ENCODE results near the gene HEATR5A. TPM values are rescaled to one million over a fixed set of nuclear protein-coding genes. Genes with fewer than 3 reads are reported as not detected.
"Not testable (repeated sequence)": the region's sequence is repeated elsewhere in the genome, so short reads cannot be mapped to it uniquely, and the experiment has no call there.

Gene HEATR5A
- total RNA-seq, 1 experiment from 2014 or later = 12.7 TPM

DNA sequence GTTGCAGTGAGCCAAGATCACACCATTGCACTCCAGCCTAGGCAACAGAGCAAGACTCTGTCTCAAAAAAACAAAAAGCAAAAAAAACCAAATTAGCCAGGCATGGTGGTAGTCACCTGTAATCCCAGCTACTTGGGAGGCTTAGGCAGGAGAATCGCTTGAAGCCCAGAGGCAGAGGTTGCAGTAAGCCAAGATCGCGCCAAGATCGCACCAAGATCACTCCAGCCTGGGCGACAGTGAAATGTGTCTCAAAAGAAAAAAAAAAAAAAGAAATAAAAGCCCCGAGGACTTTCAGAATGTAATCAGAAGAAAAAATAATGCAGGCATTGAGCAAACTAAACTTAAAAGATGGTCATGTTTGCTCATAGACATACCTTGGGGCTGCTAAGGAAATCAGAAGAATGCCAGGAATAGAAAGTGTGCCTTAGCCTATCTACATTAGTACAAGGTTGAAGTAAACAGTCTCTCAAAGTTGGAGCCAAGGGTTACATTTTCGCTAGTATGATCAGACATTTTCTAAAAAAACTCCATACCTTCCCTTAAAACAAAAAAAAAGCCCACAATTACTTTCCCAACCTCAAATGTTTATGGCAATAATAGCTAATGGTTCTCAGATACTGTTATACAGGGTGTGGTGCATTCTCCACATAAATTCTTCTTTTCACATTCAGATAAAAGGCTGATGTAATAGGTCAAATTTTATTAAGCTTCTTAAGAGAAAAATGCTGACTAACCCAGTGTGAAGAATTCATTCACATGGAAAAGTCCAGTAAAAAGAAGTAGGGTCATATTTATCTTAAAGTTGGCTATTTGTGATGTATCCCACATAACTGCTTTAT is 21.1 kb upstream of the HEATR5A start:
- intact Hi-C loops (cut with micrococcal nuclease) = no loop called here
- peaks cover 11% of the 10 kb centered on the region; the same call in 1 of the 2 replicates for H3K4me1 ChIP-seq (ENCODE audit: insufficient read depth, low read length)
- no peak overlapping the region for H3K4me3 ChIP-seq (ENCODE audit: low read length)
- no peaks in the 10 kb centered on the region for H4K20me1 ChIP-seq (ENCODE audit: low read length)
- ATAC-seq (peak; percentile 93), DNase-seq (peak; percentile 22)
- H3K9me3 ChIP-seq (ENCODE audit: low read length) = no peaks in the 10 kb centered on the region
- no peak for TF ChIP-seq EZH2 (IDR thresholded peaks at IDR 0.05; ENCODE audit: low read length, unreplicated experiment)
- TF ChIP-seq EZH2phosphoT487 (IDR thresholded peaks at IDR 0.05; ENCODE audit: borderline replicate concordance, low read length) = no peak
- TF ChIP-seq, protein P1, sequence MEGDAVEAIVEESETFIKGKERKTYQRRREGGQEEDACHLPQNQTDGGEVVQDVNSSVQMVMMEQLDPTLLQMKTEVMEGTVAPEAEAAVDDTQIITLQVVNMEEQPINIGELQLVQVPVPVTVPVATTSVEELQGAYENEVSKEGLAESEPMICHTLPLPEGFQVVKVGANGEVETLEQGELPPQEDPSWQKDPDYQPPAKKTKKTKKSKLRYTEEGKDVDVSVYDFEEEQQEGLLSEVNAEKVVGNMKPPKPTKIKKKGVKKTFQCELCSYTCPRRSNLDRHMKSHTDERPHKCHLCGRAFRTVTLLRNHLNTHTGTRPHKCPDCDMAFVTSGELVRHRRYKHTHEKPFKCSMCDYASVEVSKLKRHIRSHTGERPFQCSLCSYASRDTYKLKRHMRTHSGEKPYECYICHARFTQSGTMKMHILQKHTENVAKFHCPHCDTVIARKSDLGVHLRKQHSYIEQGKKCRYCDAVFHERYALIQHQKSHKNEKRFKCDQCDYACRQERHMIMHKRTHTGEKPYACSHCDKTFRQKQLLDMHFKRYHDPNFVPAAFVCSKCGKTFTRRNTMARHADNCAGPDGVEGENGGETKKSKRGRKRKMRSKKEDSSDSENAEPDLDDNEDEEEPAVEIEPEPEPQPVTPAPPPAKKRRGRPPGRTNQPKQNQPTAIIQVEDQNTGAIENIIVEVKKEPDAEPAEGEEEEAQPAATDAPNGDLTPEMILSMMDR (conservative IDR thresholded peaks at IDR 0.05; ENCODE audit: low read depth, low read length) = no peak
- no peak overlapping the region for H3K9ac ChIP-seq (ENCODE audit: low read length)
- POLR2A ChIA-PET (ENCODE audit: unreplicated experiment) = interaction anchor here (0.7 to 1.1 kb wide), 2 partner anchors 21 to 516 kb away, joined by 8 to 16 read pairs; partner anchors contain the start of gene HEATR5A
- H3K36me3 ChIP-seq (ENCODE audit: low read depth, low read length) = no peaks in the 10 kb centered on the region
- H3K27ac ChIP-seq (ENCODE audit: low read length) = no peak overlapping the region; the same call in 1 of the 2 replicates
- H3K4me2 ChIP-seq (ENCODE audit: low read length) = no peak overlapping the region
- CTCF ChIA-PET = interaction anchor here (1.0 kb wide), 1 partner anchor 21 kb away, joined by 4 read pairs; the partner anchor contains the start of gene HEATR5A
- H3F3A ChIP-seq (ENCODE audit: low read length, unreplicated experiment) = no peaks in the 10 kb centered on the region
- no peaks in the 10 kb centered on the region for H3K27me3 ChIP-seq (ENCODE audit: low read length)
- H3K9me2 ChIP-seq (replicated peaks; ENCODE audit: low read length) = no peaks in the 10 kb centered on the region
- H2AFZ ChIP-seq (ENCODE audit: low read length) = no peak overlapping the region
- H3K79me2 ChIP-seq (ENCODE audit: low read length) = no peaks in the 10 kb centered on the region
- BruUV-seq (replicated peaks) = no TSS peak

DNA sequence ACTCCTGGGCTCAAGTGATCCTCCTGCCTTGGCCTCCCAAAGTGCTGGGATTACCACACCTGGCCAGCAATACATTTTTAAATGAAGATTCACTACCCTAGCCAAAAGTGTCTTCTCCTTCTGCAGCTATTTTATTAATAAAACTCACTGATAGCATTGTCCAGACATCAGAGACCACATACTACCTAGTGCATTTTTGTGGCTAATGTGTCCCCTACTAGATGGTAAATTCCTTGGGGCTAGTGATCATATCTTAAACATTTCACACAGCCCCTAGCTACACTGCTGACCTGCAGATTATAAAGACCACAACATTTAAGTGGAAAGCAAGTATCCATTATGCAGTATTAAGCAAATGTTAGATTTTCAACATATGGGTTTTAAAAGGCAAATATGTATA is 19.9 kb upstream of the HEATR5A start:
- Histone ChIP-seq H3K27ac (ENCODE audit: low read length) (no peak overlapping the region), H3K27me3 (ENCODE audit: low read length) (no peaks in the 10 kb centered on the region), H3K4me1 (ENCODE audit: insufficient read depth, low read length) (peaks cover 11% of the 10 kb centered on the region; the same call in 1 of the 2 replicates), H3K36me3 (ENCODE audit: low read depth, low read length) (no peaks in the 10 kb centered on the region), H2AFZ (ENCODE audit: low read length) (no peak overlapping the region), H4K20me1 (ENCODE audit: low read length) (no peaks in the 10 kb centered on the region), H3K79me2 (ENCODE audit: low read length) (no peaks in the 10 kb centered on the region), H3K9me2 (replicated peaks; ENCODE audit: low read length) (no peaks in the 10 kb centered on the region), H3K4me3 (ENCODE audit: low read length) (no peak overlapping the region), H3F3A (ENCODE audit: low read length, unreplicated experiment) (no peaks in the 10 kb centered on the region), H3K9ac (ENCODE audit: low read length) (no peak overlapping the region), H3K4me2 (ENCODE audit: low read length) (no peak overlapping the region), H3K9me3 (ENCODE audit: low read length) (no peaks in the 10 kb centered on the region)
- ChIA-PET POLR2A (ENCODE audit: unreplicated experiment) (no interaction called here), CTCF (no interaction called here)
- TF ChIP-seq, protein P1 (conservative IDR thresholded peaks at IDR 0.05; ENCODE audit: low read depth, low read length) = no peak
- no peak for TF ChIP-seq EZH2phosphoT487 (IDR thresholded peaks at IDR 0.05; ENCODE audit: borderline replicate concordance, low read length)
- no peak for TF ChIP-seq EZH2 (IDR thresholded peaks at IDR 0.05; ENCODE audit: low read length, unreplicated experiment)
- DNase-seq (no peak), ATAC-seq (no peak)
- BruUV-seq (replicated peaks) = no TSS peak
- intact Hi-C loops (cut with micrococcal nuclease) = no loop called here

DNA sequence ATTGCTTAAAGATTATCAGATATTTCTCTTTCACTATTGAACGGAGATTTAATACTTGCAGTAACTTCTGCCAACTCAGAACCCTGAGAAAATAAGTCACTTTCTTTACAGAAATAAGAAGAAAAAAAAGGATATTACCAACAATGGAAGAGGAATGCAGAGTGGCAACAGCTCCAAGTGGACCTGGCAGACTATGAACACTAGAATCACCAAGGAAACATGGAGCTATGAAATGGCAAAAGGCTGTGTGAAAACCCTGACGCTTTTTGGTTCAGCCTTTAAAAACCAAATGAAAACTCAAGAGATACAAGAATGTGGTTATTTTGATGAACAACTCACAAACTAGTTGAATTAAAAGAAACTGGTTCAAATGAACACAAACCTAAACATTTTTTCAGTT is 19.2 kb upstream of the HEATR5A start:
- TF ChIP-seq EZH2phosphoT487 (IDR thresholded peaks at IDR 0.05; ENCODE audit: borderline replicate concordance, low read length) (no peak), EZH2 (IDR thresholded peaks at IDR 0.05; ENCODE audit: low read length, unreplicated experiment) (no peak)
- TF ChIP-seq, protein P1 (conservative IDR thresholded peaks at IDR 0.05; ENCODE audit: low read depth, low read length) = no peak
- BruUV-seq (replicated peaks) = no TSS peak
- ATAC-seq = no peak

DNA sequence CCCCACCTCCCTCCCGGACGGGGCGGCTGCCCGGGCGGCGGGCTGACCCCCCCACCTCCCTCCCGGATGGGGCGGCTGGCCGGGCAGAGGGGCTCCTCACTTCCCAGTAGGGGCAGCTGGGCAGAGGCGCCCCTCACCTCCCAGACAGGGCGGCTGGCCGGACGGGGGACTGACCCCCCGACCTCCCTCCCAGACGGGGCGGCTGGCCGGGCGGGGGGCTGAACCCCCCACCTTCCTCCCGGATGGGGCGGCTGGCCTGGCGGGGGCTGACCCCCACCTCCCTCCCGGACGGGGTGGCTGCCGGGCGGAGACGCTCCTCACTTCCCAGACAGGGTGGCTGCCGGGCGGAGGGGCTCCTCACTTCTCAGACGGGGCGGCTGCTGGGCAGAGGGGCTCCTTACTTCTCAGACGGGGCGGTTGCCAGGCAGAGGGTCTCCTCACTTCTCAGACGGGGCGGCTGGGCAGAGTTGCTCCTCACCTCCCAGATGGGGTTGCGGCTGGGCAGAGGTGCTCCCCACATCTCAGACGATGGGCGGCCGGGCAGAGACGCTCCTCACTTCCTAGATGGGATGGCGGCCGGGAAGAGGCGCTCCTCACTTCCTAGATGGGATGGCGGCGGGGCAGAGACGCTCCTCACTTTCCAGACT is 16.8 kb upstream of the HEATR5A start:
- H3K9ac ChIP-seq (ENCODE audit: low read length); H3K79me2 ChIP-seq (ENCODE audit: low read length); ATAC-seq; DNase-seq; H3K9me3 ChIP-seq (ENCODE audit: low read length); H3K36me3 ChIP-seq (ENCODE audit: low read depth, low read length); POLR2A ChIA-PET (ENCODE audit: unreplicated experiment); BruUV-seq (replicated peaks); H2AFZ ChIP-seq (ENCODE audit: low read length); H3K9me2 ChIP-seq (replicated peaks; ENCODE audit: low read length); H3K27ac ChIP-seq (ENCODE audit: low read length); H3K4me3 ChIP-seq (ENCODE audit: low read length); H3K4me2 ChIP-seq (ENCODE audit: low read length); CTCF ChIA-PET; H3F3A ChIP-seq (ENCODE audit: low read length, unreplicated experiment); H4K20me1 ChIP-seq (ENCODE audit: low read length); intact Hi-C loops (cut with micrococcal nuclease); H3K27me3 ChIP-seq (ENCODE audit: low read length): not testable (repeated sequence)
- peaks cover 10% of the 10 kb centered on the region; the same call in 1 of the 2 replicates for H3K4me1 ChIP-seq (ENCODE audit: insufficient read depth, low read length)

More for the DNA sequence above, 19.2 kb upstream of the HEATR5A start:
- Histone ChIP-seq H3K79me2 (ENCODE audit: low read length) (no peaks in the 10 kb centered on the region), H3K4me3 (ENCODE audit: low read length) (no peak overlapping the region), H3K9ac (ENCODE audit: low read length) (no peak overlapping the region), H3K4me2 (ENCODE audit: low read length) (no peak overlapping the region), H2AFZ (ENCODE audit: low read length) (no peak overlapping the region), H3K27me3 (ENCODE audit: low read length) (no peaks in the 10 kb centered on the region), H3K27ac (ENCODE audit: low read length) (no peak overlapping the region), H3K9me3 (ENCODE audit: low read length) (no peaks in the 10 kb centered on the region), H3F3A (ENCODE audit: low read length, unreplicated experiment) (no peaks in the 10 kb centered on the region), H4K20me1 (ENCODE audit: low read length) (no peaks in the 10 kb centered on the region), H3K9me2 (replicated peaks; ENCODE audit: low read length) (no peaks in the 10 kb centered on the region), H3K4me1 (ENCODE audit: insufficient read depth, low read length) (peaks cover 11% of the 10 kb centered on the region; the same call in 1 of the 2 replicates), H3K36me3 (ENCODE audit: low read depth, low read length) (no peaks in the 10 kb centered on the region)
- CTCF ChIA-PET = no interaction called here
- intact Hi-C loops (cut with micrococcal nuclease) = no loop called here
- no peak for DNase-seq
- POLR2A ChIA-PET (ENCODE audit: unreplicated experiment) = no interaction called here

All from PC-3 (cell line).